ENCODE measurements around the gene TMEM185B.

- TF ChIP-seq CTCF (IDR thresholded peaks at IDR 0.05; ENCODE audit: low read depth, low read length, poor library complexity, severe bottlenecking) = no peak
- TF ChIP-seq EZH2phosphoT487 (IDR thresholded peaks at IDR 0.05; ENCODE audit: borderline replicate concordance, low read length) = no peak
These were observed 22.5 kb upstream of the TMEM185B start for GRCh38 chr2:120245520-120246332.

Data from DOHH2 (cell line).